Loucy (cell line): ENCODE results near the gene FUBP1.

Experiments
- H2AFZ ChIP-seq: fragments of 200-600 bp; sonication (generic); 2 replicates; pipeline ENCODE4 v1.6.0; 2016; ENCODE audit warnings: antibody characterized with exemption, mild to moderate bottlenecking, low read length, moderate library complexity
- H3F3A ChIP-seq: fragments of 200-600 bp; 2 replicates; pipeline ENCODE4 v1.6.0; 2016; ENCODE audit warnings: antibody characterized with exemption, low read depth, mild to moderate bottlenecking
- H3K27me3 ChIP-seq: fragments of 200-600 bp; sonication (generic); 2 replicates; pipeline ENCODE4 v1.6.1; 2014; ENCODE audit warnings: low read length, mild to moderate bottlenecking; ENCODE audit not compliant: insufficient read depth, poor library complexity, severe bottlenecking
- H3K36me3 ChIP-seq: fragments of 200-600 bp; sonication (generic); 2 replicates; pipeline ENCODE4 v1.6.1; 2016; ENCODE audit warnings: low read length; ENCODE audit not compliant: insufficient read depth
- H3K4me1 ChIP-seq: fragments of 200-600 bp; sonication (generic); 2 replicates; pipeline ENCODE4 v1.5.1; 2014; ENCODE audit warnings: low read length, mild to moderate bottlenecking; ENCODE audit not compliant: insufficient read depth, poor library complexity, severe bottlenecking
- H3K4me2 ChIP-seq: fragments of 200-600 bp; sonication (generic); 2 replicates; pipeline ENCODE4 v1.6.0; 2014; ENCODE audit warnings: antibody characterized with exemption, low read length, low read depth, mild to moderate bottlenecking; ENCODE audit not compliant: poor library complexity, severe bottlenecking
- H3K4me3 ChIP-seq: fragments of 200-600 bp; sonication (generic); 2 replicates; pipeline ENCODE4 v1.5.1; 2014; ENCODE audit warnings: low read length, mild to moderate bottlenecking, mixed read lengths; ENCODE audit not compliant: poor library complexity, severe bottlenecking
- H3K79me2 ChIP-seq: fragments of 200-600 bp; sonication (generic); 2 replicates; pipeline ENCODE4 v1.6.1; 2014; ENCODE audit warnings: low read length; ENCODE audit not compliant: insufficient read depth
- H3K9ac ChIP-seq: fragments of 200-600 bp; sonication (generic); 2 replicates; pipeline ENCODE4 v1.6.0; 2014; ENCODE audit warnings: mild to moderate bottlenecking, low read depth, low read length, moderate library complexity; ENCODE audit not compliant: poor library complexity, severe bottlenecking
- H3K9me2 ChIP-seq: fragments of 200-600 bp; sonication (generic); replicated peaks from 2 replicates; pipeline ENCODE4 v1.6.1; 2016; ENCODE audit warnings: low read depth, low read length, mixed read lengths
- H3K9me3 ChIP-seq: fragments of 200-600 bp; sonication (generic); 2 replicates; pipeline ENCODE4 v1.6.1; 2014; ENCODE audit warnings: mild to moderate bottlenecking, antibody characterized with exemption, low read length, low read depth; ENCODE audit not compliant: insufficient read depth
- H4K20me1 ChIP-seq: fragments of 200-600 bp; sonication (generic); 2 replicates; pipeline ENCODE4 v1.6.0; 2014; ENCODE audit warnings: antibody characterized with exemption, low read length, mild to moderate bottlenecking; ENCODE audit not compliant: insufficient read depth, poor library complexity, severe bottlenecking
- EZH2phosphoT487 ChIP-seq: fragments of 200-600 bp; IDR thresholded peaks from 2 replicates; pipeline ENCODE4 v1.6.1; 2018; ENCODE audit warnings: antibody characterized with exemption, mild to moderate bottlenecking, moderate library complexity, borderline replicate concordance
- TF ChIP-seq, protein P1 (sequence below): fragments of 200-600 bp; sonication (generic); conservative IDR thresholded peaks from 2 replicates; pipeline ENCODE4 v1.5.1; 2014; ENCODE audit warnings: mild to moderate bottlenecking, antibody characterized with exemption, low read length

Gene FUBP1

DNA sequence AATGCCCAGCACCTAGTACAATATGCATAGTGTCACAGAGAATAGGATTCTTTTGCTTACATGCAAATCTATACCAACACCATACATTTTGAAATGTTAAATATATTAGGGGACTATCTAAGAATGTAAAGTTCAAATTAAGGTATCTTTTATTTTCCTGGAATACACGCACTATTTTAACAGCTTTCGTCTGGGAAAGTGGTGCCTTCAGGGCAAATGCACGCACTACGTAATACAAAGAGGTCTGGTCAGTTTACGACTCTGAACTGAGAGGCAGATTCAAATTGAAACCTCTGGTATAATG, 931 bp downstream of the FUBP1 start:
- H3K27me3 ChIP-seq, result peaks cover 4% of the 10 kb centered on the region
- H3K36me3 ChIP-seq, result 0 out of 2 replicates have a peak, but pooled peaks cover 10% of the 10 kb centered on the region
- peak overlapping the region; percentile 100 for H3K9ac ChIP-seq
- H3K4me2 ChIP-seq, result peak overlapping the region; percentile 98
- H4K20me1 ChIP-seq, result peaks cover 73% of the 10 kb centered on the region
- H3K9me3 ChIP-seq, result no peaks in the 10 kb centered on the region
- TF ChIP-seq, protein P1, sequence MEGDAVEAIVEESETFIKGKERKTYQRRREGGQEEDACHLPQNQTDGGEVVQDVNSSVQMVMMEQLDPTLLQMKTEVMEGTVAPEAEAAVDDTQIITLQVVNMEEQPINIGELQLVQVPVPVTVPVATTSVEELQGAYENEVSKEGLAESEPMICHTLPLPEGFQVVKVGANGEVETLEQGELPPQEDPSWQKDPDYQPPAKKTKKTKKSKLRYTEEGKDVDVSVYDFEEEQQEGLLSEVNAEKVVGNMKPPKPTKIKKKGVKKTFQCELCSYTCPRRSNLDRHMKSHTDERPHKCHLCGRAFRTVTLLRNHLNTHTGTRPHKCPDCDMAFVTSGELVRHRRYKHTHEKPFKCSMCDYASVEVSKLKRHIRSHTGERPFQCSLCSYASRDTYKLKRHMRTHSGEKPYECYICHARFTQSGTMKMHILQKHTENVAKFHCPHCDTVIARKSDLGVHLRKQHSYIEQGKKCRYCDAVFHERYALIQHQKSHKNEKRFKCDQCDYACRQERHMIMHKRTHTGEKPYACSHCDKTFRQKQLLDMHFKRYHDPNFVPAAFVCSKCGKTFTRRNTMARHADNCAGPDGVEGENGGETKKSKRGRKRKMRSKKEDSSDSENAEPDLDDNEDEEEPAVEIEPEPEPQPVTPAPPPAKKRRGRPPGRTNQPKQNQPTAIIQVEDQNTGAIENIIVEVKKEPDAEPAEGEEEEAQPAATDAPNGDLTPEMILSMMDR, result no peak
- TF ChIP-seq EZH2phosphoT487, result no peak
- no peaks in the 10 kb centered on the region for H3K9me2 ChIP-seq
- peaks cover 94% of the 10 kb centered on the region for H3K79me2 ChIP-seq
- H3K4me1 ChIP-seq, result peaks cover 38% of the 10 kb centered on the region
- H3F3A ChIP-seq, result no peaks in the 10 kb centered on the region; the same call in 1 of the 2 replicates
- no peak overlapping the region for H2AFZ ChIP-seq
- peak overlapping the region; percentile 95 for H3K4me3 ChIP-seq

DNA sequence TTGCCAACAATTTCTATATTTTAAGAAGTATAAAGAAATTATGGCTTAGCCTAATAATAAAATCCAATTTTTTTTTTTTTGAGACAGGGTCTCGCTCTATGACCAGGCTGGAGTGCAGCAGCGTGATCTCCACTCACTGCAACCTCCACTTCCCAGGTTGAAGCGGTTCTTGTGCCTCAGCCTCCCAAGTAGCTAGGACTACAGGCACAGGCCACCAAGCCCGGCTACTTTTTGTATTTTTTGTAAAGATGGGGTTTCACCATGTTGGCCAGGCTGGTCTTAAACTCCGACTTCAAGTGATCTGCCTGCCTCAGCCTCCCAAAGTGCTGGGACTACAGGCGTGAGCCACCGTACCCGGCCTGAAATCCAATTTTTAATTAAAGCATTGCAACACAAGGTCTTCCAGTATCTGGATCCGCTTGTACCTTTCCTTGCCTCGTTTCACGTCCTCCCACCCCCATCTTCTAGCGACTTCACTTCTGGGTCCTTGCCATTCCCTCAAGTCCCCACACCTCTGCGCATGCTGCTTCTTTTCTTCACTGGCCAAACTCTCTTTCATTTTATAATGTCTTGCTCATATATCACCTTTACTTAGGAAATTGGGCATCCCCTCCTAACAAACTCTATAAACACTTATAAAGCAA, 2.3 kb downstream of the FUBP1 start:
- Histone ChIP-seq H3K9me3 (no peaks in the 10 kb centered on the region), H3K79me2 (peaks cover 95% of the 10 kb centered on the region), H3K4me3 (peak overlapping the region; percentile 95), H3K27me3 (peaks cover 4% of the 10 kb centered on the region), H3K4me2 (peak overlapping the region; percentile 98), H2AFZ (no peak overlapping the region), H3K9ac (peak overlapping the region; percentile 100), H4K20me1 (peaks cover 80% of the 10 kb centered on the region), H3K36me3 (peaks cover 13% of the 10 kb centered on the region; the same call in 1 of the 2 replicates), H3F3A (no peaks in the 10 kb centered on the region; the same call in 1 of the 2 replicates), H3K9me2 (no peaks in the 10 kb centered on the region), H3K4me1 (peaks cover 40% of the 10 kb centered on the region)
- TF ChIP-seq, protein P1, result no peak
- no peak for TF ChIP-seq EZH2phosphoT487

DNA sequence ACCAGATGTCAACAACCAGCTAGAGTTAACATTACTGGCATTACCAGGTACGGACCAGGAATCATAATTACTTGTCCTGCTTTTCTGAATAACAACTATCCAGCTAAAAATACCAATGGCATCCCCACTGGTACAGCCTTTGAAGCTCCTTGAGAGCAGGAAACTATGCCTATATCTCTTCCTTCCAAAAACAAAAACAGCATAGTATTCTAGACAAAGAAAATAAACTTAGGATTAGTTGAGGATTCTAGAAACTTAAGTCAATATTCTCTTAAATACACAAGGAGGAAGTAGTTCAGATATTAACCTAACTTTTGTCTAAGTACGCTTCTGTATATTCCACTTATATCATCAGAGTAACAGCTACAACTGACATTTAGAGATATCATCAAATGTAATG, 3.0 kb downstream of the FUBP1 start:
- Histone ChIP-seq H3K36me3 (peaks cover 19% of the 10 kb centered on the region; the same call in 1 of the 2 replicates), H3K9ac (peak overlapping the region; percentile 100), H3K9me2 (no peaks in the 10 kb centered on the region), H3K79me2 (peaks cover 95% of the 10 kb centered on the region), H3K4me3 (peak overlapping the region; percentile 95), H3K9me3 (no peaks in the 10 kb centered on the region), H3K4me2 (peak overlapping the region; percentile 98), H4K20me1 (peaks cover 81% of the 10 kb centered on the region), H3K4me1 (peaks cover 43% of the 10 kb centered on the region), H2AFZ (no peak overlapping the region), H3F3A (no peaks in the 10 kb centered on the region; the same call in 1 of the 2 replicates), H3K27me3 (peaks cover 4% of the 10 kb centered on the region)
- no peak for TF ChIP-seq EZH2phosphoT487
- TF ChIP-seq, protein P1, result no peak
